ENCODE results near the gene ENPP3. TPM values are rescaled to one million over a fixed set of nuclear protein-coding genes. Genes with fewer than 3 reads are reported as not detected.

ENPP3 gene
- total RNA-seq, 1 experiment from 2014 or later = not detected

DNA sequence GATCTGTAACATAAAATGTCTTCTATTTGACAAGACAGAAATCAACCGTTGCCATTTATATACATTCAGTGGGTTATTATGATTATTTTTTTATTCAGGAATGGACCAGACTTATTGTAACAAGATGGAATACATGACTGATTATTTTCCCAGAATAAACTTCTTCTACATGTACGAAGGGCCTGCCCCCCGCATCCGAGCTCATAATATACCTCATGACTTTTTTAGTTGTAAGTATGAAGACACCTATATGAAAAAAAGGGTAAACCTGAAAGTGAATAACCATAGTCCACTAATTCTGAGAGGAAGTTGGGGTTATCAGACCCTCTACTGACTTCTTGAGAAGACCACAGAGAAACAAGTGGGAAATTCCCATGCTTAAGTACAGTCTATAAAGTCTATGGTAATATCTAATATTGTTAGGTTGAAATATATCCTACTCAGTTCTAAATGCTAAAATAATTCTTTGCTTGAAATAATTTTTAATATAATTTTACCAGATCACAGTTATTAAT is 48.2 kb downstream of the ENPP3 start:
- no peak for DNase-seq (ENCODE audit: low spot score)
- H3K4me1 Mint-ChIP-seq = peaks cover 11% of the 10 kb centered on the region
- no peak for ATAC-seq
- no peaks in the 10 kb centered on the region for H3K36me3 Mint-ChIP-seq
- H3K9me3 Mint-ChIP-seq = peaks cover 4% of the 10 kb centered on the region
- ChIA-PET CTCF (no interaction called here), POLR2A (no interaction called here)
- H3K4me3 Mint-ChIP-seq = no peak overlapping the region
- TF ChIP-seq, protein P1, sequence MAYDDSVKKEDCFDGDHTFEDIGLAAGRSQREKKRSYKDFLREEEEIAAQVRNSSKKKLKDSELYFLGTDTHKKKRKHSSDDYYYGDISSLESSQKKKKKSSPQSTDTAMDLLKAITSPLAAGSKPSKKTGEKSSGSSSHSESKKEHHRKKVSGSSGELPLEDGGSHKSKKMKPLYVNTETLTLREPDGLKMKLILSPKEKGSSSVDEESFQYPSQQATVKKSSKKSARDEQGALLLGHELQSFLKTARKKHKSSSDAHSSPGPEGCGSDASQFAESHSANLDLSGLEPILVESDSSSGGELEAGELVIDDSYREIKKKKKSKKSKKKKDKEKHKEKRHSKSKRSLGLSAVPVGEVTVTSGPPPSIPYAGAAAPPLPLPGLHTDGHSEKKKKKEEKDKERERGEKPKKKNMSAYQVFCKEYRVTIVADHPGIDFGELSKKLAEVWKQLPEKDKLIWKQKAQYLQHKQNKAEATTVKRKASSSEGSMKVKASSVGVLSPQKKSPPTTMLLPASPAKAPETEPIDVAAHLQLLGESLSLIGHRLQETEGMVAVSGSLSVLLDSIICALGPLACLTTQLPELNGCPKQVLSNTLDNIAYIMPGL (CRISPR knock-in tag; IDR thresholded peaks at IDR 0.05) = no peak
- TF ChIP-seq, protein P2, sequence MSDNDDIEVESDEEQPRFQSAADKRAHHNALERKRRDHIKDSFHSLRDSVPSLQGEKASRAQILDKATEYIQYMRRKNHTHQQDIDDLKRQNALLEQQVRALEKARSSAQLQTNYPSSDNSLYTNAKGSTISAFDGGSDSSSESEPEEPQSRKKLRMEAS (CRISPR knock-in tag; IDR thresholded peaks at IDR 0.05) = no peak
- TF ChIP-seq ELF4 (CRISPR knock-in tag; IDR thresholded peaks at IDR 0.05; ENCODE audit: low read depth) (no peak), NR2C2 (CRISPR knock-in tag; IDR thresholded peaks at IDR 0.05) (no peak), TCF7 (CRISPR knock-in tag; IDR thresholded peaks at IDR 0.05; ENCODE audit: low read depth) (no peak), NFE2L1 (CRISPR knock-in tag; IDR thresholded peaks at IDR 0.05) (no peak), FOXJ3 (CRISPR knock-in tag; IDR thresholded peaks at IDR 0.05; ENCODE audit: borderline replicate concordance) (no peak), SMAD3 (CRISPR knock-in tag; IDR thresholded peaks at IDR 0.05; ENCODE audit: borderline replicate concordance) (no peak), ZNF317 (CRISPR knock-in tag; IDR thresholded peaks at IDR 0.05; ENCODE audit: borderline replicate concordance, low read depth) (no peak), NR3C1 (CRISPR knock-in tag; conservative IDR thresholded peaks at IDR 0.05; ENCODE audit: low read depth) (no peak), HMGA2 (CRISPR knock-in tag; IDR thresholded peaks at IDR 0.05) (no peak), PRRX2 (CRISPR knock-in tag; IDR thresholded peaks at IDR 0.05) (no peak)
- TF ChIP-seq, protein P3, sequence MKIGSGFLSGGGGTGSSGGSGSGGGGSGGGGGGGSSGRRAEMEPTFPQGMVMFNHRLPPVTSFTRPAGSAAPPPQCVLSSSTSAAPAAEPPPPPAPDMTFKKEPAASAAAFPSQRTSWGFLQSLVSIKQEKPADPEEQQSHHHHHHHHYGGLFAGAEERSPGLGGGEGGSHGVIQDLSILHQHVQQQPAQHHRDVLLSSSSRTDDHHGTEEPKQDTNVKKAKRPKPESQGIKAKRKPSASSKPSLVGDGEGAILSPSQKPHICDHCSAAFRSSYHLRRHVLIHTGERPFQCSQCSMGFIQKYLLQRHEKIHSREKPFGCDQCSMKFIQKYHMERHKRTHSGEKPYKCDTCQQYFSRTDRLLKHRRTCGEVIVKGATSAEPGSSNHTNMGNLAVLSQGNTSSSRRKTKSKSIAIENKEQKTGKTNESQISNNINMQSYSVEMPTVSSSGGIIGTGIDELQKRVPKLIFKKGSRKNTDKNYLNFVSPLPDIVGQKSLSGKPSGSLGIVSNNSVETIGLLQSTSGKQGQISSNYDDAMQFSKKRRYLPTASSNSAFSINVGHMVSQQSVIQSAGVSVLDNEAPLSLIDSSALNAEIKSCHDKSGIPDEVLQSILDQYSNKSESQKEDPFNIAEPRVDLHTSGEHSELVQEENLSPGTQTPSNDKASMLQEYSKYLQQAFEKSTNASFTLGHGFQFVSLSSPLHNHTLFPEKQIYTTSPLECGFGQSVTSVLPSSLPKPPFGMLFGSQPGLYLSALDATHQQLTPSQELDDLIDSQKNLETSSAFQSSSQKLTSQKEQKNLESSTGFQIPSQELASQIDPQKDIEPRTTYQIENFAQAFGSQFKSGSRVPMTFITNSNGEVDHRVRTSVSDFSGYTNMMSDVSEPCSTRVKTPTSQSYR (CRISPR knock-in tag; IDR thresholded peaks at IDR 0.05) = no peak
- TF ChIP-seq, protein P4, sequence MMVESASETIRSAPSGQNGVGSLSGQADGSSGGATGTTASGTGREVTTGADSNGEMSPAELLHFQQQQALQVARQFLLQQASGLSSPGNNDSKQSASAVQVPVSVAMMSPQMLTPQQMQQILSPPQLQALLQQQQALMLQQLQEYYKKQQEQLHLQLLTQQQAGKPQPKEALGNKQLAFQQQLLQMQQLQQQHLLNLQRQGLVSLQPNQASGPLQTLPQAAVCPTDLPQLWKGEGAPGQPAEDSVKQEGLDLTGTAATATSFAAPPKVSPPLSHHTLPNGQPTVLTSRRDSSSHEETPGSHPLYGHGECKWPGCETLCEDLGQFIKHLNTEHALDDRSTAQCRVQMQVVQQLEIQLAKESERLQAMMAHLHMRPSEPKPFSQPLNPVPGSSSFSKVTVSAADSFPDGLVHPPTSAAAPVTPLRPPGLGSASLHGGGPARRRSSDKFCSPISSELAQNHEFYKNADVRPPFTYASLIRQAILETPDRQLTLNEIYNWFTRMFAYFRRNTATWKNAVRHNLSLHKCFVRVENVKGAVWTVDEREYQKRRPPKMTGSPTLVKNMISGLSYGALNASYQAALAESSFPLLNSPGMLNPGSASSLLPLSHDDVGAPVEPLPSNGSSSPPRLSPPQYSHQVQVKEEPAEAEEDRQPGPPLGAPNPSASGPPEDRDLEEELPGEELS (CRISPR knock-in tag; IDR thresholded peaks at IDR 0.05) = no peak
- TF ChIP-seq, protein P5, sequence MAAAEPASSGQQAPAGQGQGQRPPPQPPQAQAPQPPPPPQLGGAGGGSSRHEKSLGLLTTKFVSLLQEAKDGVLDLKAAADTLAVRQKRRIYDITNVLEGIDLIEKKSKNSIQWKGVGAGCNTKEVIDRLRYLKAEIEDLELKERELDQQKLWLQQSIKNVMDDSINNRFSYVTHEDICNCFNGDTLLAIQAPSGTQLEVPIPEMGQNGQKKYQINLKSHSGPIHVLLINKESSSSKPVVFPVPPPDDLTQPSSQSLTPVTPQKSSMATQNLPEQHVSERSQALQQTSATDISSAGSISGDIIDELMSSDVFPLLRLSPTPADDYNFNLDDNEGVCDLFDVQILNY (CRISPR knock-in tag; IDR thresholded peaks at IDR 0.05) = no peak
- TF ChIP-seq, protein P6, sequence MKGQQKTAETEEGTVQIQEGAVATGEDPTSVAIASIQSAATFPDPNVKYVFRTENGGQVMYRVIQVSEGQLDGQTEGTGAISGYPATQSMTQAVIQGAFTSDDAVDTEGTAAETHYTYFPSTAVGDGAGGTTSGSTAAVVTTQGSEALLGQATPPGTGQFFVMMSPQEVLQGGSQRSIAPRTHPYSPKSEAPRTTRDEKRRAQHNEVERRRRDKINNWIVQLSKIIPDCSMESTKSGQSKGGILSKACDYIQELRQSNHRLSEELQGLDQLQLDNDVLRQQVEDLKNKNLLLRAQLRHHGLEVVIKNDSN (CRISPR knock-in tag; IDR thresholded peaks at IDR 0.05) = no peak
- peaks cover 15% of the 10 kb centered on the region for H3K27me3 Mint-ChIP-seq (ENCODE audit: low read depth)
- no peak overlapping the region for H3K27ac Mint-ChIP-seq

DNA sequence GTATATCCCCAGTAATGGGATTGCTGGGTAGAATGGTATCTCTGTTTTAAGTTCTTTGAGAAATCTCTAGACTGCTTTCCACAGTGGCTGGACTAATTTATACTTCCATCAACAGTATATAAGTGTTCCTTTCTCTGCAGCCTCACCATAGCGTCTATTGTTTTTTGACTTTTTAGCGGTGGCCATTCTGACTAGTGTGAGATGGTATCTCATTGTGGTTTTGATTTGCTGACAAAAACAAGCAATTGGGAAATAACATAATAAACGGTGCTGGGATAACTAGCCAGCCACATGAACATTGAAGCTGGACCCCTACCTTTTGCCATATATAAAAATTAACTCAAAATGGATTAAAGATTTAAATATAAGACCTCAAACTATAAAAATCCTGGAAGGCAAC is 49.9 kb downstream of the ENPP3 start:
- ChIA-PET POLR2A (no interaction called here), CTCF (no interaction called here)
- Mint-ChIP-seq H3K27ac (no peak overlapping the region), H3K4me1 (peaks cover 11% of the 10 kb centered on the region), H3K4me3 (no peak overlapping the region), H3K9me3 (peaks cover 4% of the 10 kb centered on the region; the same call in 1 of the 2 replicates), H3K27me3 (ENCODE audit: low read depth) (peaks cover 26% of the 10 kb centered on the region), H3K36me3 (no peaks in the 10 kb centered on the region)
- DNase-seq (ENCODE audit: low spot score) (no peak), ATAC-seq (no peak)
- TF ChIP-seq ZNF263 (CRISPR knock-in tag; IDR thresholded peaks at IDR 0.05; ENCODE audit: low read depth) (no peak), NFATC4 (CRISPR knock-in tag; IDR thresholded peaks at IDR 0.05) (no peak), ZNF219 (CRISPR knock-in tag; IDR thresholded peaks at IDR 0.05; ENCODE audit: borderline replicate concordance) (no peak), SMAD4 (CRISPR knock-in tag; IDR thresholded peaks at IDR 0.05) (no peak), NR1H2 (CRISPR knock-in tag; IDR thresholded peaks at IDR 0.05) (no peak), IRF2 (CRISPR knock-in tag; IDR thresholded peaks at IDR 0.05; ENCODE audit: borderline replicate concordance, low read depth) (no peak), ZNF671 (CRISPR knock-in tag; IDR thresholded peaks at IDR 0.05) (no peak)
- TF ChIP-seq, protein P7, sequence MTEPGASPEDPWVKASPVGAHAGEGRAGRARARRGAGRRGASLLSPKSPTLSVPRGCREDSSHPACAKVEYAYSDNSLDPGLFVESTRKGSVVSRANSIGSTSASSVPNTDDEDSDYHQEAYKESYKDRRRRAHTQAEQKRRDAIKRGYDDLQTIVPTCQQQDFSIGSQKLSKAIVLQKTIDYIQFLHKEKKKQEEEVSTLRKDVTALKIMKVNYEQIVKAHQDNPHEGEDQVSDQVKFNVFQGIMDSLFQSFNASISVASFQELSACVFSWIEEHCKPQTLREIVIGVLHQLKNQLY (CRISPR knock-in tag; IDR thresholded peaks at IDR 0.05) = no peak
- TF ChIP-seq, protein P8, sequence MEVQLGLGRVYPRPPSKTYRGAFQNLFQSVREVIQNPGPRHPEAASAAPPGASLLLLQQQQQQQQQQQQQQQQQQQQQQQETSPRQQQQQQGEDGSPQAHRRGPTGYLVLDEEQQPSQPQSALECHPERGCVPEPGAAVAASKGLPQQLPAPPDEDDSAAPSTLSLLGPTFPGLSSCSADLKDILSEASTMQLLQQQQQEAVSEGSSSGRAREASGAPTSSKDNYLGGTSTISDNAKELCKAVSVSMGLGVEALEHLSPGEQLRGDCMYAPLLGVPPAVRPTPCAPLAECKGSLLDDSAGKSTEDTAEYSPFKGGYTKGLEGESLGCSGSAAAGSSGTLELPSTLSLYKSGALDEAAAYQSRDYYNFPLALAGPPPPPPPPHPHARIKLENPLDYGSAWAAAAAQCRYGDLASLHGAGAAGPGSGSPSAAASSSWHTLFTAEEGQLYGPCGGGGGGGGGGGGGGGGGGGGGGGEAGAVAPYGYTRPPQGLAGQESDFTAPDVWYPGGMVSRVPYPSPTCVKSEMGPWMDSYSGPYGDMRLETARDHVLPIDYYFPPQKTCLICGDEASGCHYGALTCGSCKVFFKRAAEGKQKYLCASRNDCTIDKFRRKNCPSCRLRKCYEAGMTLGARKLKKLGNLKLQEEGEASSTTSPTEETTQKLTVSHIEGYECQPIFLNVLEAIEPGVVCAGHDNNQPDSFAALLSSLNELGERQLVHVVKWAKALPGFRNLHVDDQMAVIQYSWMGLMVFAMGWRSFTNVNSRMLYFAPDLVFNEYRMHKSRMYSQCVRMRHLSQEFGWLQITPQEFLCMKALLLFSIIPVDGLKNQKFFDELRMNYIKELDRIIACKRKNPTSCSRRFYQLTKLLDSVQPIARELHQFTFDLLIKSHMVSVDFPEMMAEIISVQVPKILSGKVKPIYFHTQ (CRISPR knock-in tag; IDR thresholded peaks at IDR 0.05) = no peak

Data from WTC11 (cell line).